G401.6 (cell line): ENCODE measurements around the gene UBE2N.
"Not testable (repeated sequence)": the region's sequence is repeated elsewhere in the genome, so short reads cannot be mapped to it uniquely, and the experiment has no call there.

Source experiments
- FAIRE-seq: peaks from 2 replicates; lab custom pipeline; 2012; peaks lifted over from hg19 to GRCh38; lab: Jason Lieb, UNC

The UBE2N gene

DNA sequence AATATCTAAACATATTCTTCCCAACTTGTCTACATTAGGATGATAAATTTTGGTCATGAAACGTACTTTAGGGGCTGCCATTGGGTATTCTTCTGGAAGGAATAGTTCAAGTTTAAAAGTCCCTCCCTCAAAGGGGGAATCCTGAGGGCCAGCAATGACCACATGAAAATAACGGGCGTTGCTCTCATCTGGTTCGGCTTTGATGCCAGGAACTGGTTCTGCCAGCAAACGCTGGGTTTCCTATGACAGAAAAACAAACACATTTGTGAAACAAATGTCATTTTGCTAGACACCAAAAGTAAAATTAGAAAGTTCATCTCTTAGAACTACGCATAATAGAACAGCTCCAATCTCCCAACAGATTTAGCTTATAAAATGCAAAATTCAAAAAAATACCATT is 30.7 kb downstream of the UBE2N start:
- FAIRE-seq = not testable (repeated sequence)

DNA sequence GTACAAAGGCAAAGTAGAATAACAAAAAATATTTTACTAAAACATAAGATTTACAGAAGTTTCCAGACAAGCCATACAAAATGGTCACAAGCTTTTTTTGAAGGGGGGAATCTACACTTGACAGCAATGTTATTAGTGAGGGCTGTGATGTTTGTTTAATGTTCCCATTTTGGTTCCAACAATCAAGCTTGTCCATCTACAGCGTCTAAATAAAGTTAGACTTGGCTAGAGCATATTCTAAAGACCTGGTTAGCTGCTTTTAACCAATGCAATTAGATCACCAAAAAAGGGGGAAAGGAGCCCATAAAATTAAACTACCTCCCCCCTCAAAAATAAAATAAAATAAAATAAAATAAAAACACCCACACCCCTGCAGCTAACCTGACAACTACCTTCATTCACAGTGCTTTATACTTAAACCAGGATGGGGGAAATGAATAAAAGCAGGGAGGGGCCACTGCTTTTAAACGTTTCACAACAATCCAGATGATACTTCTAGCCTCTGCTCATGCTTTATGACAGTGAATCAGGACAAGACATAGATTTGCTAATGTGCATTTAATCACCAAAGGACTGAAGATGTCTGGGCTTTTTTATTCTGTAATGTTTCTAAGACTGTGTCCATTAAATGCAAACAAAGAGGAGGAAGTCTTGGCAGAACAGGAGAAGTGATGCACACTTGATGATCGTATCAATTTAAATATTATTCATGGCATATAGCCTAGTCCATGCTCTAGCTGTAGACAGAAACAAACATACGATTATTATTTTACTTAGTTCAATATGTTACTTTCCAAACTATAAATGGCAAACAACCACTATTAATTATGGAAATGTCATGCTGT is 32.2 kb downstream of the UBE2N start:
- peak; percentile 45 for FAIRE-seq

GRCh38 chr12:93408813-93409212 is 32.9 kb downstream of the UBE2N start:
- no peak for FAIRE-seq

- FAIRE-seq = no peak
These were observed 33.8 kb downstream of the UBE2N start for GRCh38 chr12:93407963-93408283.

DNA sequence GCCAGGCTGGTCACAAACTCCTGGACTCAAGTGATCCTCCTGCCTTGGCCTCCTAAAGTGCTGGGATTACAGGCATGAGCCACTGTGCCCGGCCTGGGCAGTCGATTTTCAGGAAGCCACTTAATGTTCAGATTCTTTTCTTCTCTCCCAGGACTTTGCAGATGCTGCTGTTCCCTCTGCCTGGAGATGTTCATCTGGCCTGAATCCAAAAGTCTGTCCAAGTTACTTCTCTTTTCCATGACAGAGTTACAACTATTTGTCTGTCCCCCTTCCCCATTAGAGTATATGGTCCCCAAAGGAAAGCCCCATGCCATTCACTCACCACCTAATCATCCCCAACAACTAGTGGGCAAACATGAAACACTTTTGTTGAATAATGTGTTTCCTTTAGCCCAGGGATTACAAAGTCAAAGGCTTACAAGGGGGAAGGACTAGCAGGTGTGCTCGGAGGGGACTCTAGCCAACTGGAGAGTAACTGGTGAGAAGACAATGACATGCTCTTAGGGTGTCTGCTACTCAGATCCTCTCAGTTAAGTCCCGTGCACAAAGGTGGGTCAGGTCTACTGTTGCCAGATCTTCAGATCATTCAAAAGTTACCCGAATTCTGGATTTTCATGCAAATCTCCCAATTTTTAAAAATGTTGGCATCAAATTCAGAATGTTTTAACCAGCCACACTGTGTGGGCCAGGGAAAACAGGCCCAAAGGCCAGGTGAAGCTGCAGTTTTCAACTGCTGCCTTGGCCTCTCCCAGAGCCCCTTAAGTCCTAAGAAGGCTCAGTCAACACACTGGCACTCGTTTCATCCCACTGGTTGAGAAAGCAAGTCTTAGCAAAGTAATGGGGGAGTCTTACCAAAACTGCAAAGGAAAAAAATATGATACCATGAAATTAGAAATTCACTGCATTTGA is 34.4 kb downstream of the UBE2N start:
- FAIRE-seq = no peak

DNA sequence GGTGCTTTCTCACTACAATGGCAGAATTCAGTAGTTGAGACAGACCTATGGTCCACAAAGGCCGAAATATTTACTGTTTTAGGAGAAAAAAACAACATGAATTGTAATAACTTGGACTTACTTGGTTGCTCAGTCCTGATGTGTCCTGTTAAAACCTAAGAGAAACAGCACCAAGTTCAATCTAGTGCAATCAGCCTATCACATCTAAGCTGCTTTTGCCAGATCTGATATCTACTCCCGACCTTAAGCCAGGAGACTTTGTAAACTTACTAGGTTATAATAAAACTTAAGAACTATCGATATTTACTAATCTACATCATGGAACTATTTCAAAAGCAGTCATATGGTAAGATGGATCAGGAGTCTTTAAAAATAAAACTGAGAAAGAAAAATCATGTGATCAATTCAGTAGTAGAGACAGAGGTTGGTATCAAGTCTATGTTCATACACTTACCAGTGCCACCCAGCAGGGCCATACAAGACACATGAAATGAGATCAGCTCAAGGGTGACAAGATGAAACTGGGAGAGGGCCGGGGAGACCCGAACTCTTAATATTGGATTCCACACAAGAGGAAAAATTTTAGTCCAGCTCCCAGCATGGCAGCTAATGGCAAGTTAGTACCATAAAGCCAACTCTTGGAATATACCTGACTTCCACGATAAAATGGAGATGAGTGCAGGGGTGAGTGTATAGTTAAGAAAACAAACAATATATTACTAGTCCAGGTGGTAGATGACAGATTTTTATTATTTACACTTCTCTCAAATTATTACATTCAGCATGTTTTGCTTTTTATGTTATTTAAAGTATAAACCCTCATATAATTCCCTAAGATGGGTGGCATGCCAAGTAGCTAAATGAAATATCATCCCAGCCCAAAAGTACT is 36.5 kb downstream of the UBE2N start:
- FAIRE-seq = no peak

DNA sequence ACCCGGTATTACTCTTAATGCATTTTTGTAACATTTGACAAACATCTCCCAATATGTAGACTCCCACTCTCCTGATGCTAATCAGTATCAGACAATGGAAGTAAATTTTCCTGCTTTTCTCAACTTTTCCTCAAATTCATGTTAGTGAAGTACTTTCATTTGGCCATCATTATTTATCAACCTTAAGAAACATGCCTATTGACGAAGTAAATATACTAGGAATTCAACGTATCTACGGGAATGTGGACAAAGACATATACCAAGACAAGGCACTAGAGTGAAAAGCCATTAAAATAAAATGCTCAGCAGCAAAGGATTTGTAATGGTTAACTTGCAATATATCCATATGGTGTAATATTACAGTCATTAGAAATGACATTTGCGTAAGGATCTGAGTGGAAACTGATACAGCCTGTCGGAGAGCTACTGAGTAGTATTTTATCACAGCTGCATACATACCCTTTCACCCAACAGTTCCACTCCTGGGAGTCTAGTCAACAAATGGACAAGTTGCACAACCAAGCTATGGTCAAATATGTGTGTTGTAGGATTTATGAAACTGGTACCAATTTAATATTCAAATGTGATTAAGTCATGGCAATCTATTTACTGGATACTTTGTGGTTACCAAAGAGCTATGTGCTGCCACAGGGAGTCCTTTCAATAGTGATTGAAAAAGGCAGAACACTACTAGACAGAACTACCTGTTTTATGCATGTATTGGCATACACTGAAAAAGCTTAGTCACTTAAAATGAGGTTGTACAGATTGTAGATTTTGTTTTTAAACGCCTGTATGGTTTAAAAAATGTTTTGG is 37.6 kb downstream of the UBE2N start:
- no peak for FAIRE-seq

DNA sequence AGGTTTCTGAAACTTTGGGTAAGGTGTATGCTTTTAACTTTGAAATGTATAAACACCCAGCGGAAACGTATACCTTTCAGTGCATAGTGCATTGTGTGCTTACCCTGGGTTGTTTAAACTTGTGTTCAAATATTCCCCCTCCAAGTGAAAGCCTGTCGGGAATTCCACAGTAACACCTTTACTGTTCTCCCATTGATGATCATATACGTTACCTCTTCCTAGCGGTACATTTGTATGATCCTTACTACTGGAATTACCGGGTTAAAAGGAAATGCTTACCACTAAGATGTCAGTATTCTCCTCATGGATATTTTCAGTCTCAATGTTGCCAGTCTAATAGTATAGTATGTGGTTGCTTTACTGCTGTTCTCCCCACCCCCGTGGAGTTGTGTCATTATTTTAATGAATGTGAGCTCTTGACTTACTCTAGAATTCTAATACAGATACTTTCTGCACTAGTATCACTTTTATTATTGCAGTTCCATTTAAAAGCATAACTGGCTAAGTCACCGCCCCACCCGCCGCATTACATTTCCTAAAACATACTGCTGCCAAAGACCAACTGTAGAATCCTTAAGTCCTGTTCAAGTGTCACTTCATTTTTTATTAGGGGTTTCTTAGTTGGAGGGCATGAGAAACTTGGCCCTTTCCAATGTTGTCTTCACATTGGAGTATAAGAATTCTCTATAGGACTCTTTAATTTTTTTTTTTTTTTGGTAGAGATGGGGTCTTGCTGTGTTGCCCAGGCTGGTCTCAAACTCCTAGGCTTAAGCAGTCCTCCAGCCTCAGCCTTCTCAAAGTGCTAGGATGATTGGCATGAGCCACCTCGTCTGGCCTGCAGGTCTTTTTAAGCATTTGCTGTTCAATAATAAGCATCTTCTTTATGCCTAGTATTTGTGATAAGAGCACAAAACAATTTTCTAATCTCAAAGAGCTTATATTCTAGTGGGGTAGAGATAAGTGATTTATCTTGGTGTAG is 39.1 kb downstream of the UBE2N start:
- FAIRE-seq = no peak

DNA sequence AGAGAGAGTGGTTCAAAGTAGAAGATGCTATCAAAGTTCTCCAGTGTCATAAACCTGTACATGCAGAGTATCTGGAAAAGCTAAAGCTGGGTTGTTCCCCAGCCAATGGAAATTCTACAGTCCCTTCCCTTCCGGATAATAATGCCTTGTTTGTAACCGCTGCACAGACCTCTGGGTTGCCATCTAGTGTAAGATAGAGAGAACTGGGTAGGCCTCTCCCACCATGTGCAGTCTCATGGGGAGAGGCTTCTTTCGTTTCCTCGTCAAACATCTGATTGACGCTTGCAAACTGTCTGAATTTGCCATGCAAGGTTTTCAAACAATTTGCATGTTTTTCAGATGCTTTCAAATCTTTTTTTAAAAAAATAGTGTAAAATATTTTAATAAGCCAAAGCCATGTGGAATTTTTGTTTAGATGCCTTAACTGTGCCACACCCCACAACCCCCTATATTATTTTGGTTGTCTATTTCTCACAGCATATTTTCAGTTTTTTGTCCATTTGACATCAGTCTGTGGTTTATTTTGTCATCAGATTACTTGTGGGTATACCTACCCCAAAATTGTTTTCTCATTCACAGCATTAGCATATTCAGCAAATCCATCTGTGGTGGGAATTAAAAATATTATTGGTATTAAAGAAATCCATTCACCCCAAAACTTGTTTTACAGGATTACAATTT is 42.4 kb downstream of the UBE2N start:
- FAIRE-seq = peak; percentile 99

DNA sequence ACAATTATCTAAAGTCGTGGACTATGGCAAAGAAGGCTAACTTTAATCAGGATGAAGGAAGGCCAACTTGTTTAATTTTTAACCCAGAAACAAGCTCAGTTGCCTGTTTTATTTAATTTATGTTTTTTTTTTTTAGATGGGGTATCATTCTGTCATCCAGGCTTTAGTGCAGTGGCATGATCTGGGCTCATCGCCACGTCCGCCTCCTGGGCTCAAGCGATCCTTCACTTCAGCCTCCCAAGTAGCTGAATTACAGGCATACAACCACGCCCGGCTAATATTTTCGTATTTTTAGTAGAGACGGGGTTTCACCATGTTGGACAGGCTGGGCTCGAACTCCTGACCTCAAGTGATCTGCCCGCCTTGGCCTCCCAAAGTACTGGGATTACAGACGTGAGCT is 44.3 kb downstream of the UBE2N start:
- FAIRE-seq = no peak

DNA sequence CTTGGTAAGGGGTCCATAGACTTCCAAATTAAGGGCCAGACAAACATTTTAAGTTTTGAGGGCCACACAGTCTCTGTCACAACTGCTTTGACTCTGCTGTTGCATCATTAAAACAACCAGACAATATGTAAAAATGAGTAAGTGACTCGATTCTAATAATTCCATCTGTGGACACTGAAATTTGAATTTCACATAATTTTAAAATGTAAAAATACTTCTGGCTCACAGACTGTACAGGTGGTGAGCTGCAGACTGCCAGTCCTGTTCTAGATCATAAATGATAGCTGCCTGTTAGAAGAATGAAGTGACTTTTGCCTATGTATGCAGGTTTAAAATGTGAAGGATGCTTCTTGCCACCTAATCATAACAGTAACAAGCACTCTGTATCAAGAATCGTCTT is 48.3 kb downstream of the UBE2N start:
- FAIRE-seq = no peak

DNA sequence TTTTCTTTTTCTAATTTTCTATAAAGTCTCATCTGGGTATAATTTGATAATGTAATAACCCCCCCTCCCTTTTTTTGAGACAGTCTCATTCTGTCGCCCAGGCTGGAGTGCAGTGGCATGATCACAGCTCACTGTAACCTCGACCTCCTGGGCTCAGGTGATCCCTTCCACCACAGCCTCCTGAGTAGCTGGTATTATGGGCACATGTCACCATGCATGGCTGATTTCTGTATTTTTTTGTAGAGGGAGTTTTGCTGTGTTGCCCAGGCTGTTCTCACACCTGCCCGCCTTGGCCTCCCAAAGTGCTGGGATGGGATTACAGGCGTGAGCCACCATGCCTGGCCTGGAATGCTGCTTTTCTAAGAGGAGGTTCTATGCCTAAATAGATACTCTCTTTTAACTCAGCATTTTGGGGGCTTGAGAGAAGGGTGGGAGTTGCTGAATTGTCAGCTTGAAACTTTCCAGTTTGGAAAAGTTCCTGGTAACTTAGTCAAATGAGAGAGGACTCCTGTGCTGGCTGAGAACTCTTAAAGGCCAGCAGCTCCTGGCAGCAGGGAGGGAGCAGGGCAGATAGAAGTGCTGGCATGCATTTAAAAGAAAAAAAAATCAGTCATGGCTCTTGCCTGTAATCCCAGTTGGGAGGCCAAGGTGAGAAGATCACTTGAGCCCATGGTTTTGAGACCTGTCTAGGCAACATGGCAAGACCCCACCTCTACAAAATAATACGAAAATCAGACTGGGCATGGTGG is 51.0 kb downstream of the UBE2N start:
- no peak for FAIRE-seq

DNA sequence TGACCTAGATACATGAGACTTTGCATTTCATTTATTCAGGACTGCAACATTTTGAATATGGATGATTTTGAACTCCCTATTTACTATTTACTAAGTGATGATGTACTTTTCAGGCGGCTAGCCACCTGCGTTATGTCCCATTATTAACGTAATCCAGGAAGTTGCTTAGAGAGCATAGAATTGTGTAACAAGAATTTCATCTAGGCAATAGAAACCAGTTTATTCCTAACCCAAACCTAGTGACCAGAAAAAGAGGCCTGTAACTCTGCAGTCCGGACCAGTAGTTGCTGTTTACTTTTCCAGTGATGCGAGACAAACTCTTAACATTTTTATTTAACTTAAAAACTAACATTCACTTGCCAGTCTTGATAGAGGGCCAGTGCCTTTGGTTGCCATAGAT is 51.7 kb downstream of the UBE2N start:
- FAIRE-seq = no peak

DNA sequence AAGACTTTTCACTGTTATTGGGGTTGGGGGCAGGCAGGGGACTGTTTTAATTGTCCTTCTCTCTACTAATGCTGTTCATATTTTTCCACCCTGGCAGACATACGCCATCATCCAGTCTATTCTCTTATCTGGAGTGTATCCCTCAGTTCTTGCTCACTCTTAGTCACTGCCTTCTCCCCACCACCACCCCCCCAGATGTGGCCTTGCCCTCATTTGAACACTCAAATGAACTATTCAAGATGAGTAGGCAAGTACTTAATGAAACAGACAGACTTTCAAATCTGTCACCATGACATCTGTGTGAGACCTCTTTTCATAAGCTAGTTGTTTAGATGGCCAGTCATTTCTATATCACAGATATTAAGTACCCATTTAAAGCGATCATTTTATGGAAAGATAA is 54.0 kb downstream of the UBE2N start:
- FAIRE-seq = no peak

GRCh38 chr12:93381976-93382437 is 59.7 kb downstream of the UBE2N start:
- FAIRE-seq = not testable (repeated sequence)

GRCh38 chr12:93381161-93381975 is 60.4 kb downstream of the UBE2N start:
- no peak for FAIRE-seq

- FAIRE-seq = peak; percentile 83
These were observed 61.1 kb downstream of the UBE2N start for GRCh38 chr12:93380480-93381121.

- no peak for FAIRE-seq
These were observed 61.8 kb downstream of the UBE2N start for GRCh38 chr12:93379981-93380361.
